IPS DF 6.9 (cell line): ENCODE results near the gene HECTD2.

Source experiments
- DNase-seq: peaks from one replicate; pipeline ENCODE4 v3.0.0-alpha.2; 2013; ENCODE audit warnings: low read depth, low spot score
- H3K27ac ChIP-seq: one replicate; pipeline ENCODE4 v1.5.1; 2013; ENCODE audit warnings: low read length, control low read depth
- H3K27me3 ChIP-seq: 2 replicates; pipeline ENCODE4 v1.6.1; 2013; ENCODE audit warnings: mild to moderate bottlenecking, low read length; ENCODE audit not compliant: control insufficient read depth, insufficient read depth
- H3K36me3 ChIP-seq: 2 replicates; pipeline ENCODE4 v1.6.1; 2013; ENCODE audit warnings: low read length; ENCODE audit not compliant: control insufficient read depth, insufficient read depth
- H3K4me1 ChIP-seq: 2 replicates; pipeline ENCODE4 v1.6.1; 2013; ENCODE audit warnings: low read length; ENCODE audit not compliant: control insufficient read depth, insufficient read depth
- H3K4me3 ChIP-seq: 2 replicates; pipeline ENCODE4 v1.5.1; 2013; ENCODE audit warnings: mild to moderate bottlenecking, low read length
- H3K9me3 ChIP-seq: 2 replicates; pipeline ENCODE4 v1.6.1; 2013; ENCODE audit warnings: low read length, inconsistent platforms; ENCODE audit not compliant: control insufficient read depth, insufficient read depth
- WGBS: extraction: QIAGEN DNeasy Blood & Tissue Kit; methylation state at CpG from one replicate; pipeline ENCODE4 v1.1.7; 2013; ENCODE audit warnings: mixed read lengths, missing lambda C conversion rate; ENCODE audit not compliant: insufficient read length, insufficient coverage; 5-methylcytosine and 5-hydroxymethylcytosine counted together

HECTD2 gene

DNA sequence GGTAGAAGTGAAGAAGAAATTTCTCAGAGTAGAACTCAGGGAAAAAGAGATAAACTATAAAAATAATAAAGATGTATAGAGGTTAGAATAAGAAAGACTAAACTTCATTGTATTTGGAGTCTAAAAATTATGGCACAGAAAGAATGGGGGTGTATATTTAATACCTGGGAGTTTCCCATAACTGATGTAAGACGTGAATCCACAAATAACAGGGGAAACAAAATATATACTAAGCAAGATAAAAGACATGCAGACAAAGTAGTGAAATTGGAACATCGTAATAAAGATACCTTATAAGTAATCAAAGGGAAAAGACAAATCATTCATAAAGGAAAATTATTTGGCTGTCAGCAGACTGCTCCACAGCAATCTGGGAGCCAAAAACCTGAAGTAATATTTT is 62.8 kb downstream of the HECTD2 start:
- no peak for DNase-seq
- Histone ChIP-seq H3K36me3 (peaks cover under 1% of the 10 kb centered on the region; the same call in 1 of the 2 replicates), H3K27ac (no peak overlapping the region), H3K4me3 (no peak overlapping the region), H3K9me3 (no peaks in the 10 kb centered on the region), H3K27me3 (no peaks in the 10 kb centered on the region), H3K4me1 (no peaks in the 10 kb centered on the region)
- no CpG with 5 or more reads among the region's 2 CpGs for WGBS

GRCh38 chr10:91474009-91474408 is 63.9 kb downstream of the HECTD2 start:
- no peak for DNase-seq
- Histone ChIP-seq H3K4me1 (no peaks in the 10 kb centered on the region), H3K27ac (no peak overlapping the region), H3K36me3 (no peaks in the 10 kb centered on the region), H3K27me3 (no peaks in the 10 kb centered on the region), H3K4me3 (no peak overlapping the region), H3K9me3 (no peaks in the 10 kb centered on the region)
- no CpG with 5 or more reads among the region's 1 CpG for WGBS

- Histone ChIP-seq H3K36me3 (no peaks in the 10 kb centered on the region), H3K27me3 (no peaks in the 10 kb centered on the region), H3K9me3 (no peaks in the 10 kb centered on the region), H3K4me1 (no peaks in the 10 kb centered on the region), H3K4me3 (no peak overlapping the region), H3K27ac (no peak overlapping the region)
- no peak for DNase-seq
- WGBS = no CpG with 5 or more reads among the region's 2 CpGs
Measured at GRCh38 chr10:91477236-91477635, 67.1 kb downstream of the HECTD2 start.

DNA sequence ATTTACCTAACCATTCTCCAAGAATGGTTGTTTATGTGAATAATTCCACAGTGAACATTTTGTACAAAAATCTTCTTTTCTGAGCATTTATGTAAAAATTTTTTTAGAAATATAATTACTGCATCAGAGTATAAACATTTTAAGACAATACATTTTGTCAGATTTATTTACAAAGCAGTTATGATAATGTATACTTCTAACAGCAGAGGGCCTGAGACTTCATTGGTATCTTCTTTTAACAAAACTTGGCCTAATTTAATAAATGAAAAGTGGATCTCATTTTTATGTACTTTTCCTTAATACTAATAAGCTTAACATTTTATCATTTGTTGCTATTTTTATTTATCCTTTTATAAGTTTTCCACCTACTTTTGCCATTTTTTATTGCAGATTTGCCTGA is 69.4 kb downstream of the HECTD2 start:
- Histone ChIP-seq H3K4me1 (no peaks in the 10 kb centered on the region), H3K9me3 (no peaks in the 10 kb centered on the region), H3K27me3 (no peaks in the 10 kb centered on the region), H3K27ac (no peak overlapping the region), H3K36me3 (no peaks in the 10 kb centered on the region), H3K4me3 (no peak overlapping the region)
- DNase-seq = no peak

DNA sequence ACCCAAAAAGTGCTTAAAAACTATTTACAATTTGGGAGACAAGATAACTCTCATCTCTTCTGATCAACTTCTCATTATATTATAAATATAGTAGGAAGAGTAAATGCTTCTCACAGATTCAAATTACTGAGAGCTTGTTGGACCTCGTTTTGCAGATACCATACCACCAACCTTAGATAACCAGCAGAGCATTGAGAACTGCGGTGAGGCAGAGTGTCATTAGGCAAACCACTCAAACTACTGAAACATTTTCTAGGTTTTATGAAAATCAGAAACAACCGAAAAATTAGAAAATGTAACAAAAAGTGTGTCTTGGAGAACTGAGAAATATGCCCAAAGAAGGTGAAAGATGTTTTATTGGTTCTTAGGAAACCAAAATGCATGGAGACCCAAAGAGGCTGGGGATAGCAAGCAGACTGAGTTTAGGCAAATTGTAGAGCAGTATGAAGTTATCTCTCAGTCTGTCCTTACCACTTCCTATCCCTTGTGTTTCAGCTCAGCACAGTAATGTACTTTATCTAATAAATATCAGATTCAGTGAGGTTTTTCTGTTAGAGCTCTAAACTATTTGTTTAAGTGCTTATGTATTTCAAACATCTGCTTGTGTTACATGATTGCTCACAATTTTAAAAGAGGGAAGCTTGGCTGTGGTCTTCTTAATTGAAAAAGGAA is 77.9 kb downstream of the HECTD2 start:
- no CpG with 5 or more reads among the region's 3 CpGs for WGBS
- Histone ChIP-seq H3K27ac (no peak overlapping the region), H3K9me3 (no peaks in the 10 kb centered on the region), H3K36me3 (no peaks in the 10 kb centered on the region), H3K4me1 (no peaks in the 10 kb centered on the region), H3K27me3 (no peaks in the 10 kb centered on the region), H3K4me3 (no peak overlapping the region)
- DNase-seq = no peak

DNA sequence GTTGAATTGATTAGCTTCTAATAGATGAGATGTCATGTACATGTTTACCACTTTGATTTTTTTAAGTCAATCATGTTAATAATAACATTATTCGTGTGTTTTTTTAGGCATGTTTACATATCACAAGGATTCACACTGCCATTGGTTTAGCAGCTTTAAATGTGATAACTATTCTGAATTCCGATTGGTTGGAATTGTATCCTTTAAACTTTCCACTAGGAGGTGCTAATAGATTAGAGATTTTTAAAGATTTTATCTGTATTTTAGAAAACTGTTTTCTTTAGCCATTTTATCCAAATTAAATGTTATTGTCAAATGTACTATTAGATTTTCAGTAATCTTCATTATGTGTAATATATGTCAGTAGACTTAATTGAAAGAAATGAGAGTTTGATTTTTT is 83.2 kb downstream of the HECTD2 start:
- H3K36me3 ChIP-seq = no peaks in the 10 kb centered on the region
- no peak overlapping the region for H3K4me3 ChIP-seq
- no peaks in the 10 kb centered on the region for H3K9me3 ChIP-seq
- no peaks in the 10 kb centered on the region for H3K4me1 ChIP-seq
- H3K27me3 ChIP-seq = no peaks in the 10 kb centered on the region
- WGBS = no CpG with 5 or more reads among the region's 2 CpGs
- H3K27ac ChIP-seq = no peak overlapping the region
- DNase-seq = no peak

DNA sequence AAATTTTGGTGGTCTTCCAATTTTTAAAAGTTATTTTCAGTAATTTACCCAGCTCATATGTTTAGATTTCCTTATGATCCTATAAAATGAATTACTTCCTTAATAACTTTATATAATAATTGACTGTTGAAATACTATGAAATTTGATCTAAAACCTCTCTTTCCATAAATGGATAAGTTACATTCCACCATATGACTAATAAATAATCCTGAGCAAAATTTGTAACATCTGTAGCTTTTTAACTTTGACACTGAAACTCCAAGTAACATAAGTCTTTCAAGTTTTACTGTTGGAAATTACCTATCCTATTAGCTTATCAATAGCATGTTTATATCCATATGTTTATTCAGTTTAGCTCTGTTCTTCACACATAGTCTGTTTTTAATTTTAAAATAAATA is 85.3 kb downstream of the HECTD2 start:
- Histone ChIP-seq H3K9me3 (no peaks in the 10 kb centered on the region), H3K27me3 (no peaks in the 10 kb centered on the region), H3K4me1 (no peaks in the 10 kb centered on the region), H3K4me3 (no peak overlapping the region), H3K27ac (no peak overlapping the region), H3K36me3 (no peaks in the 10 kb centered on the region)
- DNase-seq = no peak

DNA sequence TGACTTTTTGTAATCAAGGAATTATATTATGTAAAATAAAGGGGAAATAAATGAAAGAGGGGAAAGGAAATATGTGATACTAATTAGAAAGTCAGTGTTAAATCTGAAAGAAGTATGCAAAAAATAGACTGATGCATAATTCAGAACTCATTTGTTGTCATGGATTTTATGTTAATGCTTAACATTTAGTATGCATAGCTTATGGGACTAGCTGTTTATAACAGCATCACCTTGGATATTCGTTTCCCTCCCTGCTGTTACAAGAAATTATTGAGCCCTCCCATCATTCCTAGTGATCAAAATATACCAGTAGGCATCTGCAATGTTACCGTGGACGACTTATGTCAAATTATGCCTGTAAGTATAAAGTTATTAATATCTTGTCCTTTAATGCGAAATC is 85.9 kb downstream of the HECTD2 start:
- no peaks in the 10 kb centered on the region for H3K36me3 ChIP-seq
- no peak overlapping the region for H3K27ac ChIP-seq
- no peaks in the 10 kb centered on the region for H3K27me3 ChIP-seq
- H3K9me3 ChIP-seq = no peaks in the 10 kb centered on the region
- DNase-seq = no peak
- no CpG with 5 or more reads among the region's 4 CpGs for WGBS
- no peak overlapping the region for H3K4me3 ChIP-seq
- H3K4me1 ChIP-seq = no peaks in the 10 kb centered on the region

GRCh38 chr10:91511549-91512330 is 101.6 kb downstream of the HECTD2 start:
- H3K4me1 ChIP-seq = no peaks in the 10 kb centered on the region
- no peak overlapping the region for H3K4me3 ChIP-seq
- no peaks in the 10 kb centered on the region; the same call in 1 of the 2 replicates for H3K36me3 ChIP-seq
- no peak for DNase-seq
- WGBS = no CpG with 5 or more reads among the region's 5 CpGs
- no peak overlapping the region for H3K27ac ChIP-seq
- H3K9me3 ChIP-seq = no peaks in the 10 kb centered on the region
- H3K27me3 ChIP-seq = no peaks in the 10 kb centered on the region

GRCh38 chr10:91512458-91512857 is 102.3 kb downstream of the HECTD2 start:
- Histone ChIP-seq H3K27ac (no peak overlapping the region), H3K9me3 (no peaks in the 10 kb centered on the region), H3K36me3 (no peaks in the 10 kb centered on the region; the same call in 1 of the 2 replicates), H3K4me1 (no peaks in the 10 kb centered on the region), H3K4me3 (no peak overlapping the region), H3K27me3 (no peaks in the 10 kb centered on the region)
- WGBS = no CpG with 5 or more reads among the region's 1 CpG
- no peak for DNase-seq
